Mesendoderm (in vitro differentiated cells): ENCODE results near the gene A4GNT.
A peak's percentile ranks its signal among the peaks of the same experiment; 100 is the strongest.

ENCODE experiments used
- DNase-seq: peaks from one replicate; pipeline ENCODE4 v3.0.0; 2013
- H2AK5ac ChIP-seq: 2 replicates; pipeline ENCODE4 v1.6.1; 2013; ENCODE audit warnings: low read length, inconsistent platforms
- H2BK120ac ChIP-seq: 2 replicates; pipeline ENCODE4 v1.6.1; 2013; ENCODE audit warnings: low read depth, mild to moderate bottlenecking, low read length, moderate library complexity, mixed read lengths
- H2BK15ac ChIP-seq: replicated peaks from 2 replicates; pipeline ENCODE4 v1.6.1; 2013; ENCODE audit warnings: low read depth, mild to moderate bottlenecking, moderate library complexity
- H2BK5ac ChIP-seq: 2 replicates; pipeline ENCODE4 v1.6.1; 2013; ENCODE audit warnings: low read length, inconsistent platforms
- H3K18ac ChIP-seq: 2 replicates; pipeline ENCODE4 v1.6.1; 2013; ENCODE audit warnings: mild to moderate bottlenecking, low read length, mixed read lengths
- H3K23ac ChIP-seq: one replicate; pipeline ENCODE4 v1.6.1; 2013; ENCODE audit warnings: low read length
- H3K27ac ChIP-seq: 2 replicates; pipeline ENCODE4 v1.5.1; 2013; ENCODE audit warnings: low read depth, mild to moderate bottlenecking, inconsistent platforms, low read length, moderate library complexity
- H3K27me3 ChIP-seq: 2 replicates; pipeline ENCODE4 v1.6.1; 2013; ENCODE audit warnings: low read length, control low read depth, mild to moderate bottlenecking, inconsistent platforms; ENCODE audit not compliant: insufficient read depth, poor library complexity
- H3K36me3 ChIP-seq: 2 replicates; pipeline ENCODE4 v1.6.1; 2013; ENCODE audit warnings: low read length, inconsistent platforms; ENCODE audit not compliant: control insufficient read depth, insufficient read depth
- H3K4ac ChIP-seq: one replicate; pipeline ENCODE4 v1.6.1; 2013; ENCODE audit warnings: low read depth, mild to moderate bottlenecking, low read length, moderate library complexity
- H3K4me1 ChIP-seq: 2 replicates; pipeline ENCODE4 v1.6.1; 2013; ENCODE audit warnings: low read depth, low read length, inconsistent platforms; ENCODE audit not compliant: control insufficient read depth
- H3K4me2 ChIP-seq: 2 replicates; pipeline ENCODE4 v1.6.1; 2013; ENCODE audit warnings: low read length
- H3K4me3 ChIP-seq: 2 replicates; pipeline ENCODE4 v1.5.1; 2013; ENCODE audit warnings: mild to moderate bottlenecking, low read length
- H3K56ac ChIP-seq: one replicate; pipeline ENCODE4 v1.6.1; 2013; ENCODE audit warnings: low read length
- H3K79me1 ChIP-seq: 2 replicates; pipeline ENCODE4 v1.6.1; 2013; ENCODE audit warnings: low read length, inconsistent platforms
- H3K79me2 ChIP-seq: 2 replicates; pipeline ENCODE4 v1.6.1; 2013; ENCODE audit warnings: mild to moderate bottlenecking, low read length; ENCODE audit not compliant: control insufficient read depth, insufficient read depth
- H3K9ac ChIP-seq: 2 replicates; pipeline ENCODE4 v1.6.1; 2013; ENCODE audit warnings: low read length, inconsistent platforms
- H4K5ac ChIP-seq: one replicate; pipeline ENCODE4 v1.6.1; 2013; ENCODE audit warnings: low read length
- H4K8ac ChIP-seq: one replicate; pipeline ENCODE4 v1.6.1; 2013; ENCODE audit warnings: low read depth, mild to moderate bottlenecking, control low read depth, low read length, moderate library complexity
- WGBS: extraction: QIAGEN DNeasy Blood & Tissue Kit; methylation state at CpG from one replicate; pipeline ENCODE4 v1.1.7; 2013; ENCODE audit warnings: low lambda C conversion rate, missing lambda C conversion rate; ENCODE audit not compliant: insufficient coverage; ENCODE audit errors: extremely low coverage; 5-methylcytosine and 5-hydroxymethylcytosine counted together

Gene A4GNT

GRCh38 chr3:138118612-138119422 is 13.4 kb downstream of the A4GNT start:
- H3K79me2 ChIP-seq = no peaks in the 10 kb centered on the region
- no peak overlapping the region for H3K23ac ChIP-seq
- no peak overlapping the region for H3K18ac ChIP-seq
- no peaks in the 10 kb centered on the region for H3K4me1 ChIP-seq
- no peaks in the 10 kb centered on the region for H3K79me1 ChIP-seq
- H2BK5ac ChIP-seq = no peak overlapping the region
- no peak overlapping the region for H2AK5ac ChIP-seq
- no peak overlapping the region for H3K27ac ChIP-seq
- no peak overlapping the region for H4K8ac ChIP-seq
- no peak overlapping the region for H2BK15ac ChIP-seq
- WGBS = no CpG with 5 or more reads among the region's 8 CpGs
- no peak overlapping the region for H3K4ac ChIP-seq
- H2BK120ac ChIP-seq = no peak overlapping the region
- no peaks in the 10 kb centered on the region for H3K36me3 ChIP-seq
- peak; percentile 91 for DNase-seq
- no peak overlapping the region for H3K4me2 ChIP-seq
- no peaks in the 10 kb centered on the region for H3K27me3 ChIP-seq
- H4K5ac ChIP-seq = no peak overlapping the region
- H3K56ac ChIP-seq = no peak overlapping the region
- no peak overlapping the region for H3K9ac ChIP-seq
- no peak overlapping the region for H3K4me3 ChIP-seq

- DNase-seq = peak; percentile 91
- Histone ChIP-seq H4K8ac (peak within 1 kb of the TSS; percentile 90), H3K4ac (no peak within 1 kb of the TSS), H2BK5ac (peak within 1 kb of the TSS; percentile 84), H3K23ac (peak within 1 kb of the TSS; percentile 60), H3K4me2 (peak within 1 kb of the TSS; percentile 88), H2BK15ac (no peak within 1 kb of the TSS), H3K4me3 (peak within 1 kb of the TSS; percentile 78), H2AK5ac (no peak within 1 kb of the TSS), H3K27ac (peak within 1 kb of the TSS; percentile 92), H3K56ac (peak within 1 kb of the TSS; percentile 98), H2BK120ac (no peak within 1 kb of the TSS), H3K36me3 (no peaks in the 10 kb centered on the region), H3K79me2 (no peaks in the 10 kb centered on the region), H3K79me1 (peaks cover 7% of the 10 kb centered on the region), H3K18ac (peak within 1 kb of the TSS; percentile 89), H4K5ac (no peak within 1 kb of the TSS), H3K27me3 (no peaks in the 10 kb centered on the region), H3K4me1 (peaks cover 6% of the 10 kb centered on the region), H3K9ac (peak within 1 kb of the TSS; percentile 78)
- WGBS = no CpG with 5 or more reads among the region's 86 CpGs
Observed at GRCh38 chr3:138114988-138115971, 16.9 kb downstream of the A4GNT start, which contains the start of gene DZIP1L. Gene DZIP1L (minus strand): TSS chr3:138115608. CDS start chr3:138103971, 11,637 bp downstream.

GRCh38 chr3:138114431-138114918 is 17.7 kb downstream of the A4GNT start:
- Histone ChIP-seq H3K27me3 (no peaks in the 10 kb centered on the region), H3K23ac (no peak overlapping the region), H3K4me3 (peak overlapping the region; percentile 44), H3K36me3 (no peaks in the 10 kb centered on the region), H3K9ac (peak overlapping the region; percentile 78), H3K4ac (no peak overlapping the region), H4K8ac (no peak overlapping the region), H3K4me1 (peaks cover 6% of the 10 kb centered on the region), H3K79me1 (peaks cover 7% of the 10 kb centered on the region), H3K56ac (peak overlapping the region; percentile 98), H3K79me2 (no peaks in the 10 kb centered on the region), H2BK5ac (peak overlapping the region; percentile 84), H3K4me2 (peak overlapping the region; percentile 88), H2BK120ac (no peak overlapping the region), H2BK15ac (no peak overlapping the region), H2AK5ac (no peak overlapping the region), H4K5ac (no peak overlapping the region), H3K27ac (peak overlapping the region; percentile 26), H3K18ac (peak overlapping the region; percentile 89)
- no CpG with 5 or more reads among the region's 9 CpGs for WGBS
- DNase-seq = peak; percentile 90

GRCh38 chr3:138113326-138113725 is 18.9 kb downstream of the A4GNT start:
- Histone ChIP-seq H2BK5ac (no peak overlapping the region), H3K4me2 (no peak overlapping the region), H2BK120ac (no peak overlapping the region), H3K23ac (no peak overlapping the region), H4K8ac (no peak overlapping the region), H3K27me3 (no peaks in the 10 kb centered on the region), H3K56ac (no peak overlapping the region), H2BK15ac (no peak overlapping the region), H3K4me3 (no peak overlapping the region), H3K79me1 (peaks cover 7% of the 10 kb centered on the region), H3K36me3 (no peaks in the 10 kb centered on the region), H3K27ac (no peak overlapping the region), H3K9ac (no peak overlapping the region), H3K79me2 (no peaks in the 10 kb centered on the region), H3K18ac (no peak overlapping the region), H2AK5ac (no peak overlapping the region), H3K4ac (no peak overlapping the region), H3K4me1 (peaks cover 6% of the 10 kb centered on the region), H4K5ac (no peak overlapping the region)
- DNase-seq = peak; percentile 94
- no CpG with 5 or more reads among the region's 1 CpG for WGBS

- Histone ChIP-seq H4K5ac (no peak overlapping the region), H3K4me1 (peaks cover 6% of the 10 kb centered on the region), H3K36me3 (no peaks in the 10 kb centered on the region), H3K4me3 (no peak overlapping the region), H3K18ac (no peak overlapping the region), H2AK5ac (no peak overlapping the region), H3K79me2 (no peaks in the 10 kb centered on the region), H2BK15ac (no peak overlapping the region), H3K27me3 (no peaks in the 10 kb centered on the region), H3K23ac (no peak overlapping the region), H3K27ac (no peak overlapping the region), H3K56ac (no peak overlapping the region), H2BK120ac (no peak overlapping the region), H3K4me2 (no peak overlapping the region), H3K79me1 (peaks cover 9% of the 10 kb centered on the region), H4K8ac (no peak overlapping the region), H3K9ac (no peak overlapping the region), H2BK5ac (no peak overlapping the region), H3K4ac (no peak overlapping the region)
- no peak for DNase-seq
- WGBS = no CpG with 5 or more reads among the region's 8 CpGs
Observed at GRCh38 chr3:138112362-138112761, 19.8 kb downstream of the A4GNT start.
